ENCODE data around the gene ANP32A.
A peak's percentile ranks its signal among the peaks of the same experiment; 100 is the strongest.
"Not testable (repeated sequence)": the region's sequence is repeated elsewhere in the genome, so short reads cannot be mapped to it uniquely, and the experiment has no call there.

Gene ANP32A

GRCh38 chr15:68820295-68821189 is at the start of gene ANP32A:
Gene ANP32A (minus strand): TSS chr15:68820895. CDS start chr15:68820751, 144 bp downstream.
- DNase-seq: peak; percentile 95

GRCh38 chr15:68868296-68868695 is 47.6 kb upstream of the ANP32A start:
- no peak for DNase-seq

GRCh38 chr15:68862415-68862814 is 41.7 kb upstream of the ANP32A start:
- DNase-seq: no peak

DNA sequence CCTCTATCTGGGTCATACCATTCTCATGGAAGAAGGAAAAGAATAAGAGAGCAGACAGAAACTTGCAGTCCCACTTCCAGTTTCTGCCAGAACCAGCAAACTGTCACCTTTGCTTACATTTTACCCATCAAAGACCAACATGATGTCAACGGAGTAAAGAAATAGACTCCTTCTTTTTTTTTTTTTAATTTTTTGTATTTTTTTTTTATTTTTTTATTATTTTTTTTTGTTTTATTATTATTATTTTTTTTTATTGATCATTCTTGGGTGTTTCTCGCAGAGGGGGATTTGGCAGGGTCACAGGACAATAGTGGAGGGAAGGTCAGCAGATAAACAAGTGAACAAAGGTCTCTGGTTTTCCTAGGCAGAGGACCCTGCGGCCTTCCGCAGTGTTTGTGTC is 38.0 kb upstream of the ANP32A start:
- not testable (repeated sequence) for DNase-seq

GRCh38 chr15:68857443-68857842 is 36.7 kb upstream of the ANP32A start:
- not testable (repeated sequence) for DNase-seq

GRCh38 chr15:68852461-68852860 is 31.8 kb upstream of the ANP32A start:
- DNase-seq: no peak

DNA sequence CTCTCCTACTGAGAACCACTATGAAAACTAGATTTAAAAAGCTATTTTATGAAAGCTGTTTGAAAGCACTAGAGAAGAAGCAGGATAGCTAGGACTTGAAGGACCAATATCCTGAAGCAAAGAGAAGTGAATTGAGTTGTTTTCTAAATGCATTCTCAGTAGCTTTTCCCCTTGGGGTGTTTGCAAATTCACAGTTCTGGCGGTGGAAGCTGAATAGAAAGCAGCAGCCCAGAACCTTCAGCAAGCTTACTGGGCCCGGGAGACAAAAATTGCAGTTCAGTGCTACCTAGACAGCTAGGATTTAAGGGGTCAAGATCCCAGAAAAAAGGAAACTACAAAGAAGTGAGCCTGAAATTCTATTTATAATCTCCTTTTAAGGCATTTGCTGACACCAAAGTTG is 31.3 kb upstream of the ANP32A start:
- DNase-seq: no peak

DNA sequence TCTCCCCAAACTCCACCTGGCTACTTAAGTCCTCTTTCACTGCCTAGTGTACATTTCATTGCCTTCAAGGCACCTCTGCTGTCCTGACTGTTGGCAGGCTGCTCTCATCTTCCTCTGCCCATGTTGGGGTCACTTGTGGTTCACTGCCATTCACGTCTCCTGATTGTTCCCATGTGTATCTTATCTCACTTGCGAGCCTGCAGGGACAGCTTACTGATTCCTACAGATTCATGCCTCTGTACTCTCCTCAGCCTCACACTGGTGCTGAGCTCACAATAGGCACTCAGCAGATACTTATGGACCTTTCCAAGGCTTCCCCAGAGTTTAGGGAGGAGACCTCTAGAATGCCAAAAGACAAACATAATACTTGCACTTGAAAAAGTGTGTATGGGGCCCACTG is 28.8 kb upstream of the ANP32A start:
- no peak for DNase-seq

GRCh38 chr15:68846851-68847439 is 26.2 kb upstream of the ANP32A start:
- no peak for DNase-seq

GRCh38 chr15:68844856-68845550 is 24.3 kb upstream of the ANP32A start:
- no peak for DNase-seq

- no peak for DNase-seq
Observed at GRCh38 chr15:68843425-68844311, 23.0 kb upstream of the ANP32A start.

DNA sequence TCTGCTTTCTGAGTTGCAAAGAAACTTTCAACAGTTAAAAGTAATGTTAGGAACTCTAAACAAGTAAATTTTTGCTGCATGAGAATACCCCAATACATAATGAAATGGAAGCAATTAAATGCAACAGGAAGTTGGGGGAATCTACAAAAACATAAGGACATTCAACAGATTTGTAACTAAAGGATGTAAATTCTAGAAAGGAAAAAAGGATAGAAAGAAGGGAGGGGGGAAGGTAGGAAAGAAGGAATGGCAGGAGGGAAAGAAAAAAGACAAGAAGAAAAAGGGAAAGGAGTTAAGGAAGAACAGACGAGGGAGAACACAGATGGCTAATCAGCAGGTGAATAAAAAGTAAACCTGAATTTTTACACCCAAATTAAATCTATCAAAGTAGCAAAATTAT is 22.3 kb upstream of the ANP32A start:
- no peak for DNase-seq

- DNase-seq: no peak
Observed at GRCh38 chr15:68834346-68834745, 13.7 kb upstream of the ANP32A start.

DNA sequence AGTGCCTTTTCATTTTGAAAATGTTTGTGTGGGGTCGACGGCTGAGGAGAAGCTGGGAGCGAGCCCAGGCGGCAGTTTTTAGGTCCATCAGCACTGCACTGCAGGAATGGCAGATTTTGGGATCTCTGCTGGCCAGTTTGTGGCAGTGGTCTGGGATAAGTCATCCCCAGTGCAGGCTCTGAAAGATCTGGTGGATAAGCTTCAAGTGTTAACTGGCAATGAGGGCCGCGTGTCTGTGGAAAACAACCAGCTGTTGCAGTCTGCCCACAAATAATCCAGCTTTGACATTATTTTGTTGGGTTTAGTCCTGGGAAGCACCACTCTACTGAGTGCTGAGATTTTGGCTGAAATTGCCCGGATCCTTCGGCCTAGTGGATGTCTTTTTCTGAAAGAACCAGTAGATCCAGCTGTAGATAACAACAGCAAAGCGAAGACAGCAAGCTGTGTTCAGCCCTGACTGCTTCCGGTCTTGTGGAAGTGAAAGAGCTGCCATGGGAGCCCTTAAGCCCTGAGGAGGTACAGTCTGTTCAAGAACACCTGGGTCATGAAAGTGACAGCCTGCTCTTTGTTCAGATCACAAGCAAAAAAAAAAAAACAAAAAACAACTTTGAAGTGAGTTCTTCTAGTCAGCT is 13.1 kb upstream of the ANP32A start:
- DNase-seq: no peak

DNA sequence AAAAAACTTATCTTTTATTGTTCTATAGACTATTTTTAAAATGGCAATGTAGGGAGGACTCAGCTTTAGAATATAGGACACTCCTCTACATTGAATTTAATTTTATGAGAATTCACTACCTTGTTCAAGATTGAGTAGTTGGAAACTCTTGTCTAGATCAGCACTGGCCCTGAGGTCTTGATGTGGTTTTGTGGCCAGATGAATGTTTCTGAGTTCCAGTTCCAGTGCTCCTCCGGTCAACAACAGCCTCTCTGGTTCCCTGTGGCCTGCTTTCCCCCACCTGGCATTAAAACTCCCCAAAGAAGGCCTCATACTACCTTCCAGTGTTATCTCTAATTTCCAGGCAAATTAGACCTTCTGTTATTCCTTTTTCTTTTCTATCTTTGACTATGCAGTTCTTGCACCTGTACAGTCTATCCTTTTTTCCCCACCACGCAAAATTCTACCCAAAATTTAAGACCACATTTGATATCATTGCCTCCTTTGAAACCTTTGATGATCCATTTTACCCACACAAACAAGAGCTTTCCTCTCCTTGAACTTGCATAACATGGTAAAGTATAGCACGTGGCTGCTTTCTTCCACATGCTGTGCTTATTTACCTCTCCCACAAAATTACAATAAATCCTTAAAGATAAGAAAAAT is 9.6 kb upstream of the ANP32A start:
- DNase-seq: no peak

GRCh38 chr15:68829068-68829467 is 8.4 kb upstream of the ANP32A start:
- peak; percentile 5 for DNase-seq

- no peak for DNase-seq
Observed at GRCh38 chr15:68823561-68823960, 2.9 kb upstream of the ANP32A start.

DNA sequence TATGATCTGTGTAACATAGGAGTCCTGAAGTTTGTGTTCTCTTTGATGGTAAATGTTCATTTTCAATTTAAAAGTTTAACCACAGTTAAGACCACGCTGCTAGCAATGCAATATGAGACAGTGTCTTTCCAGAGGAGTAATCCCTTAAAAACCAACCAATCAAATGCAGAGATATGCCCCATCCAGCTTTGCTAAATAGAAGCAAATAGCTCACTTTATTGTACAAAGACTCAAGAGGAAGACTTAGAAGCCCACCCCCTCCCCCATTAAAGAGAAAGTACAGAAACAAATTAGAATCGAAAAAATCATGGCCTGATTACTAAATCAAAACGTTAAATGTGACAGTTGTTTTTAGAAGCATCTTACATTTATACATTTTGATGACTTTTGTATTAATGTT is 2.1 kb upstream of the ANP32A start:
- DNase-seq: no peak

GRCh38 chr15:68821841-68822381 is 1.2 kb upstream of the ANP32A start:
- no peak for DNase-seq

- no peak for DNase-seq
Observed at GRCh38 chr15:68821190-68821840, 620 bp upstream of the ANP32A start.

Data from COR-L47 (cell line).